B cell (primary cell): Measurements from ENCODE around the gene BTN2A1. TPM values are rescaled to one million over a fixed set of nuclear protein-coding genes. Genes with fewer than 3 reads are reported as not detected.
A peak's percentile ranks its signal among the peaks of the same experiment; 100 is the strongest.

Experiments used
- ATAC-seq: fragments of 200-7000 bp; cut with Tn5 transposase; one replicate; pipeline ENCODE4 v1.10.0; 2021; ENCODE audit warnings: low read depth, mild to moderate bottlenecking, moderate number of reproducible peaks, moderate library complexity
- CTCF ChIA-PET: fragments of 350-600 bp; sonication (Branson Sonifier 250); formaldehyde crosslinking; loops from one replicate; lab custom pipeline; 2021; ENCODE audit warnings: antibody characterized with exemption, inconsistent platforms; lab: Charles Lee
- POLR2A ChIA-PET: fragments of 350-600 bp; sonication (Branson Sonifier 250); formaldehyde crosslinking; loops from one replicate; lab custom pipeline; 2021; ENCODE audit warnings: antibody characterized with exemption; lab: Charles Lee
- DNase-seq: peaks from one replicate; pipeline ENCODE4 v3.0.0; 2013
- H2AFZ ChIP-seq: 2 replicates; pipeline ENCODE4 v1.6.1; 2012; ENCODE audit warnings: mild to moderate bottlenecking, low read depth, low read length; ENCODE audit not compliant: insufficient read depth, poor library complexity, severe bottlenecking
- H3K27ac ChIP-seq, 2 donors: 1 replicate in 1 of 2; 2 replicates in 1 of 2; pipeline ENCODE4 v1.5.1; 2012 to 2013; ENCODE audit warnings: low read length in 2 of 2, mild to moderate bottlenecking in 2 of 2, moderate library complexity in 1 of 2
- H3K27me3 ChIP-seq, 4 experiments: fragments of 200-600 bp in 1 of 4; sonication (generic) in 1 of 4; replicated peaks in 1 of 4; 1 replicate in 2 of 4; 2 replicates in 2 of 4; pipeline versions ENCODE4 v1.6.1 to v1.7.0; 2013 to 2016; ENCODE audit warnings: low read length in 3 of 4, mild to moderate bottlenecking in 2 of 4, mixed read lengths in 1 of 4, moderate library complexity in 1 of 4; ENCODE audit not compliant: insufficient read depth in 4 of 4, control insufficient read depth in 3 of 4; ENCODE audit errors: control extremely low read depth in 1 of 4
- H3K36me3 ChIP-seq, 2 experiments: replicated peaks in 1 of 2; 1 replicate in 1 of 2; 2 replicates in 1 of 2; pipeline versions ENCODE4 v1.6.1 to v1.7.1; 2013; ENCODE audit warnings: low read length in 1 of 2; ENCODE audit not compliant: insufficient read depth in 2 of 2, control insufficient read depth in 1 of 2; ENCODE audit errors: control extremely low read depth in 1 of 2, extremely low read depth in 1 of 2
- H3K4me1 ChIP-seq, 2 donors: fragments of 200-600 bp in 1 of 2; sonication (generic) in 1 of 2; 1 replicate in 1 of 2; 2 replicates in 1 of 2; pipeline versions ENCODE4 v1.5.1 to v1.6.1; 2013 to 2017; ENCODE audit warnings: low read length in 2 of 2; ENCODE audit not compliant: control insufficient read depth in 2 of 2, insufficient read depth in 2 of 2
- H3K4me2 ChIP-seq: replicated peaks from 2 replicates; pipeline ENCODE3; 2012; ENCODE audit warnings: mild to moderate bottlenecking, low read depth, low read length; ENCODE audit not compliant: poor library complexity, severe bottlenecking
- H3K4me3 ChIP-seq, 5 experiments: fragments of 200-600 bp in 1 of 5; sonication (generic) in 1 of 5; 1 replicate in 3 of 5; 2 replicates in 2 of 5; pipeline versions ENCODE4 v1.5.1 to v1.7.0; 2011 to 2016; ENCODE audit warnings: low read length in 4 of 5, mild to moderate bottlenecking in 4 of 5, low read depth in 2 of 5, control low read depth in 1 of 5, moderate library complexity in 1 of 5; ENCODE audit not compliant: insufficient read depth in 1 of 5; ENCODE audit errors: control extremely low read depth in 1 of 5, extremely low read depth in 1 of 5
- H3K79me2 ChIP-seq: fragments of 200-600 bp; sonication (generic); one replicate; pipeline ENCODE4 v1.6.0; 2016; ENCODE audit warnings: low read length; ENCODE audit not compliant: control insufficient read depth, insufficient read depth
- H3K9ac ChIP-seq: fragments of 200-600 bp; sonication (generic); 2 replicates; pipeline ENCODE4 v1.6.1; 2017; ENCODE audit warnings: mild to moderate bottlenecking, low read length, moderate library complexity
- H3K9me3 ChIP-seq, 3 donors: one replicate each; pipeline versions ENCODE4 v1.6.1 to v1.7.1; 2013; ENCODE audit warnings: low read length in 2 of 3; ENCODE audit not compliant: control insufficient read depth in 2 of 3, insufficient read depth in 1 of 3; ENCODE audit errors: control extremely low read depth in 1 of 3
- H4K20me1 ChIP-seq: 2 replicates; pipeline ENCODE4 v1.6.0; 2012; ENCODE audit warnings: mild to moderate bottlenecking, low read length; ENCODE audit not compliant: insufficient read depth, control insufficient read depth, poor library complexity, severe bottlenecking
- H3K27ac Mint-ChIP-seq: one replicate; pipeline ENCODE4 v1.8.0; 2021; ENCODE audit warnings: mixed read lengths
- H3K27me3 Mint-ChIP-seq: one replicate; pipeline ENCODE4 v1.8.0; 2021; ENCODE audit warnings: mixed read lengths
- H3K4me1 Mint-ChIP-seq: one replicate; pipeline ENCODE4 v1.8.0; 2021; ENCODE audit warnings: mixed read lengths
- H3K4me3 Mint-ChIP-seq: one replicate; pipeline ENCODE4 v1.8.0; 2021; ENCODE audit warnings: mixed read lengths
- H3K9me3 Mint-ChIP-seq: one replicate; pipeline ENCODE4 v1.8.0; 2022; ENCODE audit warnings: mixed read lengths; ENCODE audit not compliant: insufficient read depth
- CTCF ChIP-seq: fragments of 200-600 bp; IDR thresholded peaks from one replicate; pipeline ENCODE4 v1.8.0; 2022; ENCODE audit warnings: antibody characterized with exemption, mild to moderate bottlenecking
- EZH2 ChIP-seq: IDR thresholded peaks from 2 replicates; pipeline ENCODE4 v1.6.1; 2012; ENCODE audit warnings: borderline replicate concordance, low read depth, mild to moderate bottlenecking, moderate library complexity, low read length; ENCODE audit not compliant: insufficient read depth, poor library complexity, severe bottlenecking
- WGBS: methylation state at CpG from one replicate; pipeline ENCODE4 v1.1.5; 2013; ENCODE audit warnings: missing lambda C conversion rate; ENCODE audit not compliant: insufficient coverage; 5-methylcytosine and 5-hydroxymethylcytosine counted together
- intact Hi-C: fragments of 100-400 bp; cut with micrococcal nuclease; formaldehyde crosslinking; loops from one replicate; pipeline ENCODE4 v1.10.0; 2022
- polyA plus RNA-seq: library from polyadenylated mRNA; depleted of rRNA; stranded (reverse); fragments of >200 nt; gene quantifications from 2 replicates; pipeline ENCODE4 v1.2.3, GENCODE V29; 2012
- total RNA-seq, 2 donors: library from RNA; stranded (reverse); fragments of 120-200 nt in 1 of 2; gene quantifications; 1 replicate in 1 of 2; 2 replicates in 1 of 2; pipeline versions ENCODE4 v1.2.3 to v1.2.4, GENCODE V29; 2013 to 2022

Gene BTN2A1
- total and polyA plus RNA-seq, 2 donors (not counting 1 experiment from before 2014, with no cell fraction given), result 55.1 to 69.6 TPM

DNA sequence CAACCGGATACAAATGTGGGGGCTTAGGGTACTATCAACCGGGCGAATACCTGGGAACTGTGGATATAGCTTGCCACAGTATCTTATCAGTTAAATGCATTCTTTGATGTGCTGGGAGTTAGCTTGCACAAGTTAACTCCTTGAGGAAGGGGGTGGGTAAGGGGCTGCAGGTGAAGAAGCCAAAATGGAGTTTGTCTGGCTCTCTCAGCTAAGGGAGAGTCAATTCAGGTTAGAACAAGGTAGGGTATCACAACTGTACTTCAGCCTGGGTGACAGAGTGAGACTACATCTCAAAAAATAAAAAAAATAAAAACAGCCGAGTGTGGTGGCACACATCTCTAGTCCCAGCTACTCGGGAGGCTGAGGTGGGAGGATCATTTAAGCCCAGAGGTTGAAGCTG is 33.8 kb downstream of the BTN2A1 start:
- no peak overlapping the region for H3K9ac ChIP-seq
- DNase-seq, result no peak
- peaks cover 0 to 7% (median 0%) of the 10 kb centered on the region in 3 donors for H3K9me3 ChIP-seq
- H3K79me2 ChIP-seq, result no peaks in the 10 kb centered on the region
- no peaks in the 10 kb centered on the region for H3K27me3 ChIP-seq
- no peaks in the 10 kb centered on the region for H3K4me1 Mint-ChIP-seq
- TF ChIP-seq EZH2 (no peak), CTCF (no peak)
- H3K27ac Mint-ChIP-seq, result no peak overlapping the region
- H3K27ac ChIP-seq, result no peak overlapping the region
- no peaks in the 10 kb centered on the region for H4K20me1 ChIP-seq
- no peaks in the 10 kb centered on the region for H3K27me3 Mint-ChIP-seq
- no peaks in the 10 kb centered on the region for H3K4me1 ChIP-seq
- no peaks in the 10 kb centered on the region for H3K36me3 ChIP-seq
- H3K4me2 ChIP-seq, result no peak overlapping the region
- peaks cover 13% of the 10 kb centered on the region for H3K9me3 Mint-ChIP-seq
- no peak for ATAC-seq
- WGBS, result 100% methylated on average over 3 of the region's 5 CpGs
- H3K4me3 Mint-ChIP-seq, result no peak overlapping the region
- no peak overlapping the region for H3K4me3 ChIP-seq
- POLR2A ChIA-PET, result no interaction called here
- H2AFZ ChIP-seq, result no peak overlapping the region
- CTCF ChIA-PET, result no interaction called here
- intact Hi-C loops, result no loop called here

DNA sequence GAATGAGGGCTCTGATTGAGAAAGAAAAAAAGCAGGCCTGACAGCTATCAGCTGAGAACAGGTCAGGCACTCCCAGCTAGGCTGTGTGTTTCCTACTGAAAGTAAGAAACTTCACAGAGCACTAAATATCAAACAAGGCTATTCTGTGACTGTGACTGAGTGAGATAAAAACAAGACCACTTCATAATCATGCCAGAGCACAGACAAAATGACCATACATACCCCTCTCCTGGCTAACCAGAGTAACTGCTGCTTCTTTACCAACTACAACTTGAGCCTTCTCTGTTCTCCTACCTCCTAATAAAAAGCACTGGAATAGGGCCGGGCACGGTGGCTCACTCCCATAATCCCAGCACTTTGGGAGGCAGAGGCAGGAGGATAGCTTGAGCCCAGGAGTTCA is 35.5 kb downstream of the BTN2A1 start:
- Histone ChIP-seq H3K4me3 (no peak overlapping the region), H2AFZ (no peak overlapping the region), H3K9ac (no peak overlapping the region), H3K27ac (no peak overlapping the region), H3K79me2 (no peaks in the 10 kb centered on the region), H3K9me3 (no peaks in the 10 kb centered on the region), H3K36me3 (no peaks in the 10 kb centered on the region), H3K4me2 (no peak overlapping the region), H4K20me1 (no peaks in the 10 kb centered on the region), H3K27me3 (no peaks in the 10 kb centered on the region), H3K4me1 (peaks cover 9% of the 10 kb centered on the region in 2 donors)
- Mint-ChIP-seq H3K27me3 (no peaks in the 10 kb centered on the region), H3K4me3 (no peak overlapping the region), H3K27ac (no peak overlapping the region), H3K9me3 (peaks cover 3% of the 10 kb centered on the region), H3K4me1 (peaks cover 6% of the 10 kb centered on the region)
- ATAC-seq, result no peak
- ChIA-PET CTCF (interaction anchor here (1.9 kb wide), 1 partner anchor 14 kb away, joined by 6 read pairs; no protein-coding TSS in a partner anchor), POLR2A (no interaction called here)
- WGBS, result no CpG with 5 or more reads among the region's 2 CpGs
- peak; percentile 27 for DNase-seq
- intact Hi-C loops, result no loop called here
- TF ChIP-seq EZH2 (no peak), CTCF (no peak)
